H1 (cell line): ENCODE data around the gene GDI2. TPM values are rescaled to one million over a fixed set of nuclear protein-coding genes. Genes with fewer than 3 reads are reported as not detected.

Experiments used
- CTCF ChIA-PET: fragments of 300-600 bp; sonication (Branson Sonifier 250); formaldehyde crosslinking; loops from one replicate; lab custom pipeline; 2021; ENCODE audit not compliant: partially characterized antibody; lab: Charles Lee
- POLR2A ChIA-PET: fragments of 300-600 bp; sonication (Branson Sonifier 250); formaldehyde crosslinking; loops from one replicate; lab custom pipeline; 2021; ENCODE audit warnings: inconsistent platforms; ENCODE audit not compliant: partially characterized antibody; lab: Charles Lee
- DNase-seq, 2 experiments: peaks; one replicate each; pipeline versions ENCODE4 v3.0.0 to v3.0.0-alpha.2; 2010 to 2022; ENCODE audit warnings: low spot score in 2 of 2, low read depth in 1 of 2, mixed read lengths in 1 of 2
- FAIRE-seq: peaks from 2 replicates; lab custom pipeline; 2011; peaks lifted over from hg19 to GRCh38; lab: Jason Lieb, UNC
- H2AFZ ChIP-seq: 2 replicates; pipeline ENCODE4 v1.8.1; 2012; ENCODE audit warnings: low read length, inconsistent platforms
- H2AK5ac ChIP-seq: 2 replicates; pipeline ENCODE4 v1.6.1; 2013; ENCODE audit warnings: low read depth, low read length
- H2BK120ac ChIP-seq: replicated peaks from 2 replicates; pipeline ENCODE3; 2013; ENCODE audit warnings: low read depth, low read length, inconsistent platforms
- H2BK12ac ChIP-seq: 2 replicates; pipeline ENCODE4 v1.6.1; 2013; ENCODE audit warnings: low read depth, low read length
- H2BK15ac ChIP-seq: 2 replicates; pipeline ENCODE4 v1.6.1; 2013; ENCODE audit warnings: low read length
- H2BK20ac ChIP-seq: 2 replicates; pipeline ENCODE4 v1.6.1; 2013; ENCODE audit warnings: low read length
- H2BK5ac ChIP-seq: 2 replicates; pipeline ENCODE4 v1.6.1; 2013; ENCODE audit warnings: low read depth, low read length
- H3K14ac ChIP-seq: 2 replicates; pipeline ENCODE4 v1.6.1; 2013; ENCODE audit warnings: inconsistent platforms; ENCODE audit not compliant: insufficient read length
- H3K18ac ChIP-seq: 2 replicates; pipeline ENCODE4 v1.6.1; 2013; ENCODE audit warnings: low read length; ENCODE audit errors: extremely low read depth
- H3K23ac ChIP-seq: 2 replicates; pipeline ENCODE4 v1.6.1; 2013; ENCODE audit warnings: inconsistent platforms; ENCODE audit not compliant: insufficient read length
- H3K23me2 ChIP-seq: 2 replicates; pipeline ENCODE4 v1.6.1; 2013; ENCODE audit warnings: low read depth, low read length
- H3K27ac ChIP-seq: 2 replicates; pipeline ENCODE4 v1.6.1; 2011; ENCODE audit warnings: low read depth, low read length, inconsistent platforms
- H3K27me3 ChIP-seq, 4 experiments: replicated peaks in 1 of 4; 1 replicate in 1 of 4; 2 replicates in 3 of 4; pipeline versions ENCODE4 v1.6.1 to v1.8.1; 2011 to 2013; ENCODE audit warnings: low read length in 3 of 4, mild to moderate bottlenecking in 3 of 4, inconsistent platforms in 2 of 4, mixed read lengths in 2 of 4, moderate library complexity in 1 of 4; ENCODE audit not compliant: control insufficient read depth in 3 of 4, insufficient read depth in 3 of 4; ENCODE audit errors: extremely low read depth in 1 of 4
- H3K36me3 ChIP-seq, 4 experiments: 2 replicates each; pipeline versions ENCODE4 v1.6.1 to v1.8.1; 2011 to 2013; ENCODE audit warnings: mild to moderate bottlenecking in 4 of 4, low read length in 3 of 4, moderate library complexity in 2 of 4, control low read depth in 1 of 4, inconsistent platforms in 1 of 4; ENCODE audit not compliant: insufficient read depth in 4 of 4, control insufficient read depth in 2 of 4
- H3K4ac ChIP-seq: replicated peaks from 2 replicates; pipeline ENCODE3; 2013; ENCODE audit warnings: low read length, low read depth, mixed read lengths, inconsistent platforms; ENCODE audit not compliant: insufficient read length
- H3K4me1 ChIP-seq, 4 experiments: replicated peaks in 1 of 4; 1 replicate in 1 of 4; 2 replicates in 3 of 4; pipeline versions ENCODE4 v1.6.1 to v1.8.1; 2011 to 2013; ENCODE audit warnings: low read length in 3 of 4, inconsistent platforms in 2 of 4, mixed read lengths in 1 of 4; ENCODE audit not compliant: insufficient read depth in 4 of 4, control insufficient read depth in 3 of 4
- H3K4me2 ChIP-seq, 2 experiments: 2 replicates each; pipeline versions ENCODE4 v1.6.1 to v1.8.1; 2011 to 2013; ENCODE audit warnings: low read depth in 2 of 2, low read length in 2 of 2, control low read depth in 1 of 2, inconsistent platforms in 1 of 2, mild to moderate bottlenecking in 1 of 2; ENCODE audit not compliant: insufficient read depth in 1 of 2
- H3K4me3 ChIP-seq, 4 experiments: fragments of 200-600, 300-600 bp in 1 of 4; sonication (generic), shearing (Covaris generic), sonication (Bioruptor Twin) in 1 of 4; 2 replicates each; pipeline versions ENCODE4 v1.5.1 to v1.8.1; 2011 to 2016; ENCODE audit warnings: low read length in 4 of 4, low read depth in 3 of 4, control low read depth in 2 of 4, inconsistent platforms in 2 of 4, mild to moderate bottlenecking in 2 of 4, mixed read lengths in 1 of 4, moderate library complexity in 1 of 4; ENCODE audit not compliant: insufficient read depth in 2 of 4; ENCODE audit errors: extremely low read depth in 1 of 4
- H3K56ac ChIP-seq: replicated peaks from 2 replicates; pipeline ENCODE3; 2013; ENCODE audit warnings: low read depth, mild to moderate bottlenecking, mixed read lengths, low read length, inconsistent platforms; ENCODE audit not compliant: insufficient read length
- H3K79me1 ChIP-seq: 2 replicates; pipeline ENCODE4 v1.6.1; 2013; ENCODE audit warnings: low read depth, low read length, control low read depth
- H3K79me2 ChIP-seq, 2 experiments: 2 replicates each; pipeline versions ENCODE4 v1.6.1 to v1.8.1; 2012 to 2013; ENCODE audit warnings: low read length in 2 of 2, mild to moderate bottlenecking in 2 of 2, inconsistent platforms in 1 of 2; ENCODE audit not compliant: insufficient read depth in 2 of 2, control insufficient read depth in 1 of 2
- H3K9ac ChIP-seq, 4 experiments: replicated peaks in 1 of 4; 1 replicate in 1 of 4; 2 replicates in 3 of 4; pipeline versions ENCODE4 v1.6.1 to v1.8.1; 2011 to 2013; ENCODE audit warnings: low read depth in 3 of 4, low read length in 3 of 4, control low read depth in 2 of 4, mild to moderate bottlenecking in 2 of 4, moderate library complexity in 2 of 4, inconsistent platforms in 1 of 4; ENCODE audit errors: extremely low read depth in 1 of 4
- H3K9me3 ChIP-seq, 2 experiments: 2 replicates each; pipeline versions ENCODE4 v1.6.1 to v1.8.1; 2012 to 2013; ENCODE audit warnings: mild to moderate bottlenecking in 2 of 2, moderate library complexity in 2 of 2, control low read depth in 1 of 2, inconsistent platforms in 1 of 2, low read depth in 1 of 2, low read length in 1 of 2, mixed read lengths in 1 of 2; ENCODE audit not compliant: insufficient read depth in 2 of 2
- H4K20me1 ChIP-seq, 2 experiments: replicated peaks in 1 of 2; 2 replicates each; pipeline versions ENCODE3 to v1.8.1; 2011 to 2013; ENCODE audit warnings: inconsistent platforms in 2 of 2, low read length in 2 of 2, mild to moderate bottlenecking in 1 of 2; ENCODE audit not compliant: insufficient read depth in 2 of 2, control insufficient read depth in 1 of 2
- H4K5ac ChIP-seq: 2 replicates; pipeline ENCODE4 v1.6.1; 2013; ENCODE audit warnings: low read length, low read depth, mixed read lengths, inconsistent platforms; ENCODE audit not compliant: insufficient read length
- H4K8ac ChIP-seq: 2 replicates; pipeline ENCODE4 v1.8.0; 2013; ENCODE audit warnings: mild to moderate bottlenecking, moderate library complexity, low read length, inconsistent platforms; ENCODE audit not compliant: insufficient read depth; ENCODE audit errors: extremely low read depth
- H4K91ac ChIP-seq: replicated peaks from 2 replicates; pipeline ENCODE3; 2013; ENCODE audit warnings: low read length, mixed read lengths, inconsistent platforms; ENCODE audit not compliant: insufficient read length
- BRCA1 ChIP-seq: IDR thresholded peaks from 2 replicates; pipeline ENCODE4 v1.6.1; 2012; ENCODE audit warnings: low read depth, low read length, improper control_type of control experiment
- JUND ChIP-seq: IDR thresholded peaks from 2 replicates; pipeline ENCODE4 v1.6.1; 2011; ENCODE audit warnings: mild to moderate bottlenecking, improper control_type of control experiment, low read length
- MAFK ChIP-seq: IDR thresholded peaks from 2 replicates; pipeline ENCODE4 v1.6.1; 2012; ENCODE audit warnings: low read depth, mild to moderate bottlenecking, improper control_type of control experiment, low read length
- SIX5 ChIP-seq: IDR thresholded peaks from 2 replicates; pipeline ENCODE4 v1.6.1; 2011; ENCODE audit warnings: mild to moderate bottlenecking, low read depth, low read length
- TAF7 ChIP-seq: optimal IDR thresholded peaks from 2 replicates; pipeline ENCODE3; 2011; ENCODE audit warnings: low read depth, mild to moderate bottlenecking, inconsistent platforms, low read length, moderate library complexity, borderline replicate concordance
- ZNF274 ChIP-seq: IDR thresholded peaks from 2 replicates; pipeline ENCODE4 v1.7.0; 2012; ENCODE audit warnings: low read length, borderline replicate concordance; ENCODE audit errors: extremely low read depth
- WGBS, 2 experiments: shearing (Covaris generic) in 1 of 2; methylation state at CpG; one replicate each; pipeline versions ENCODE4 v1.1.6 to v1.1.7; 2013 to 2015; ENCODE audit warnings: low lambda C conversion rate in 2 of 2, mixed read lengths in 2 of 2, inconsistent platforms in 1 of 2, low coverage in 1 of 2, missing lambda C conversion rate in 1 of 2; ENCODE audit not compliant: insufficient replicate concordance in 2 of 2, insufficient coverage in 1 of 2, insufficient read length in 1 of 2; ENCODE audit errors: extremely low coverage in 1 of 2, missing lambda C conversion rate in 1 of 2; 5-methylcytosine and 5-hydroxymethylcytosine counted together
- polyA plus RNA-seq, 7 experiments: library from polyadenylated mRNA; depleted of rRNA in 3 of 7; stranded (reverse) in 5 of 7; unstranded in 2 of 7; fragments of >200 nt in 5 of 7; fragments of 200-250 nt in 2 of 7; gene quantifications; 1 replicate in 5 of 7; 2 replicates in 1 of 7; 4 replicates in 1 of 7; pipeline versions ENCODE4 v1.2.1 to v1.2.3, GENCODE V29; 2011 to 2013; ENCODE audit warnings: missing spikeins in 2 of 7, mixed read lengths in 2 of 7
- total RNA-seq: library from RNA; stranded (reverse); fragmentation: NEBNext Ultra II Directional; extraction: Animal tissue kit (Norgen Biotek cat#: 25700); gene quantifications from 2 replicates; pipeline ENCODE4 v1.2.1, GENCODE V29; 2021

GDI2 gene
- total and polyA plus RNA-seq, 2 of the 8 experiments (the other 6 are each of a cell fraction or from before 2014, with no cell fraction given): 168 to 385 TPM

DNA sequence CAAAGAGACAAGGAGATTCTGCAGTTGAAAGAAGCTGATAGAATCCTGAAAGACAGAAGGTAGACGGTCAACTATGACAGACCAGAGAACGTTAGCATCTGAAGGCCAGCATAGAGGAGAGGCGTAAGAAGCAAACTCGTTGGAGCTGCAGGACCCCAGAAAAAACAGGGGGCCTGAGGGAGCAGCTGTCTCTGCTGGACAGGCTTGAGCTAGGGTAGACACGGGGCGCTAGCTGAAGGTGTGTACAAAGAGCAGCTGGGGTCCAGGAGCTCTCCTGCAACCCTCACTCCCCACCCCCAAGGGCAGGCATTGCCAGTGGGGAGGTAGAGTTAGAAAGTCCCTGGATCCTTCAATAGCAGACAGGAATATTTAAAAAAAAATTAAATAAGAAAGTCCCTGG is 14.6 kb upstream of the GDI2 start:
- CTCF ChIA-PET: no interaction called here
- Histone ChIP-seq H3K9ac (no peak overlapping the region), H3K4ac (no peak overlapping the region), H3K23me2 (no peaks in the 10 kb centered on the region), H3K18ac (no peak overlapping the region), H3K27ac (no peak overlapping the region), H3K4me1 (no peaks in the 10 kb centered on the region; a peak in 1 of 7 replicates), H3K4me2 (no peak overlapping the region), H3K79me2 (no peaks in the 10 kb centered on the region), H2BK12ac (no peak overlapping the region), H3K4me3 (no peak overlapping the region), H2AK5ac (no peak overlapping the region), H3K27me3 (no peaks in the 10 kb centered on the region), H4K5ac (no peak overlapping the region), H4K91ac (no peak overlapping the region), H3K36me3 (no peaks in the 10 kb centered on the region), H2BK120ac (no peak overlapping the region), H2AFZ (no peak overlapping the region), H3K23ac (no peak overlapping the region), H4K8ac (no peak overlapping the region), H3K56ac (no peak overlapping the region), H2BK5ac (no peak overlapping the region), H2BK20ac (no peak overlapping the region), H3K14ac (no peak overlapping the region), H2BK15ac (no peak overlapping the region), H3K79me1 (no peaks in the 10 kb centered on the region), H3K9me3 (no peaks in the 10 kb centered on the region), H4K20me1 (no peaks in the 10 kb centered on the region)
- TF ChIP-seq SIX5: no peak
- TF ChIP-seq MAFK: no peak
- no peak for TF ChIP-seq TAF7
- no peak for TF ChIP-seq JUND
- no peak for TF ChIP-seq BRCA1
- no peak for TF ChIP-seq ZNF274
- FAIRE-seq (no peak), DNase-seq (no peak)
- WGBS, 2 experiments: 93% methylated on average over 6 of the region's 6 CpGs; no CpG with 5 or more reads in 1 of the 2 experiments
- POLR2A ChIA-PET: no interaction called here
